ENCODE measurements around the gene LIN7B. TPM values are rescaled to one million over a fixed set of nuclear protein-coding genes. Genes with fewer than 3 reads are reported as not detected.

LIN7B gene
- total RNA-seq, 2 donors from 2014 or later: 19.8 TPM; not detected in 1

DNA sequence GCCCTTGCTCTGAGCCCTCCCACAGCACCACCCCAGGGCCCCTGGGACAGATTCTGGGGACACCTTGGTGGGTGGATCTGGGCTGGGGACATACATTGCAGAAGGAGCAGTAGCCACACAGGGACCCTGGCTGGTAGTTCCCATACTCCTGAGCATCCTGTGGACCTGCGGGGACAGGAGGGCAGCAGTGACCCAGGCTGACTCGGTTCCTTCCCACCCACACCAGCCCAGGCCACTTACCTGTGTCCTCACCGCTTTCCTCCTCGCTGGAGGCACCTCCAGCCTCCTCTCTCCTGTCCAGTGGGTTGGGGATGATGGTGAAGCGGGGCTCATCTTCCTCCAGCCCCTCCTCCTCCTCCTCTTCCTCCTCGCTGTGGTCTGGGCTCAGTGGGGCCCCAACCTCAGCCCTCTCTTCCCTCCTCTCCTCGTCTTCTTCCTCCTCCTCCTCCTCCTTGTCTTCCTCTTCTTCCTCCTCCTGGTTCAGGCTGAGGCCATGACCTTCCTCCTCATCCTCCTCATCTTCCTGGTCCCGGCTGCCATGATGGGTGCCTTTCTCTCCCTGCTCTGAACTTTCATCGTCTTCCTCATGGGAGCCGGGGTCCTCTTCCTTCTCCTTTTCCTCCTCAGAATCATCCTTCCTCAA lies 39.1 kb downstream of the LIN7B start:
- Histone ChIP-seq H3K36me3 (no peaks in the 10 kb centered on the region), H3K4me1 (ENCODE audit: control insufficient read depth in 1 of 2, low read depth in 2 of 2) (peaks cover 20 to 34% of the 10 kb centered on the region in 2 donors), H3K4me3 (no peak overlapping the region), H3K27ac (no peak overlapping the region), H3K9me3 (no peaks in the 10 kb centered on the region), H3K27me3 (replicated peaks; ENCODE audit: insufficient read depth) (no peaks in the 10 kb centered on the region)
- DNase-seq (ENCODE audit: low spot score) (no peak), ATAC-seq (ENCODE audit: insufficient number of reproducible peaks, low FRiP score, low read depth) (no peak)
- TF ChIP-seq, protein P1, sequence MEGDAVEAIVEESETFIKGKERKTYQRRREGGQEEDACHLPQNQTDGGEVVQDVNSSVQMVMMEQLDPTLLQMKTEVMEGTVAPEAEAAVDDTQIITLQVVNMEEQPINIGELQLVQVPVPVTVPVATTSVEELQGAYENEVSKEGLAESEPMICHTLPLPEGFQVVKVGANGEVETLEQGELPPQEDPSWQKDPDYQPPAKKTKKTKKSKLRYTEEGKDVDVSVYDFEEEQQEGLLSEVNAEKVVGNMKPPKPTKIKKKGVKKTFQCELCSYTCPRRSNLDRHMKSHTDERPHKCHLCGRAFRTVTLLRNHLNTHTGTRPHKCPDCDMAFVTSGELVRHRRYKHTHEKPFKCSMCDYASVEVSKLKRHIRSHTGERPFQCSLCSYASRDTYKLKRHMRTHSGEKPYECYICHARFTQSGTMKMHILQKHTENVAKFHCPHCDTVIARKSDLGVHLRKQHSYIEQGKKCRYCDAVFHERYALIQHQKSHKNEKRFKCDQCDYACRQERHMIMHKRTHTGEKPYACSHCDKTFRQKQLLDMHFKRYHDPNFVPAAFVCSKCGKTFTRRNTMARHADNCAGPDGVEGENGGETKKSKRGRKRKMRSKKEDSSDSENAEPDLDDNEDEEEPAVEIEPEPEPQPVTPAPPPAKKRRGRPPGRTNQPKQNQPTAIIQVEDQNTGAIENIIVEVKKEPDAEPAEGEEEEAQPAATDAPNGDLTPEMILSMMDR (IDR thresholded peaks at IDR 0.05): no peak

DNA sequence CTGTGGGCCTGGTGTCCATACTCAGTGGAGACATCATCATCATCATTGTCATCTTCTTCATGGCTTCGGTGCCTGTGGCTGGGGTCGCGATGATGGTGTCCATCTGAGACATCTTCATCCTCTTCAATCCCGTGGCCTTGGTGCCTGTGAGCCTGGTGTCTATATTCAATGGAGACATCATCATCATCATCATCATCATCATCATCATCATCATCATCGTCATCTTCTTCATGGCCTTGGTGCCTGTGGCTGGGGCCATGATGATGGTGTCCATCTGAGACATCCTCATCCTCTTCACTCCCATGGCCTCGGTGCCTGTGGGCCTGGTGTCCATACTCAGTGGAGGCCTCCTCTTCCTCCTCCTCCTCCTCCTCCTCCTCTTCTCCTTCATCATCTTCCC lies 40.1 kb downstream of the LIN7B start:
- Histone ChIP-seq H3K9me3 (no peaks in the 10 kb centered on the region), H3K27ac (peak overlapping the region; percentile 27 to 67), H3K4me1 (ENCODE audit: control insufficient read depth in 1 of 2, low read depth in 2 of 2) (peaks cover 16 to 34% of the 10 kb centered on the region in 2 donors), H3K27me3 (replicated peaks; ENCODE audit: insufficient read depth) (no peaks in the 10 kb centered on the region), H3K4me3 (no peak overlapping the region), H3K36me3 (no peaks in the 10 kb centered on the region)
- ATAC-seq (ENCODE audit: insufficient number of reproducible peaks, low FRiP score, low read depth): no peak
- no peak for DNase-seq (ENCODE audit: low spot score)
- TF ChIP-seq, protein P1 (IDR thresholded peaks at IDR 0.05): no peak

DNA sequence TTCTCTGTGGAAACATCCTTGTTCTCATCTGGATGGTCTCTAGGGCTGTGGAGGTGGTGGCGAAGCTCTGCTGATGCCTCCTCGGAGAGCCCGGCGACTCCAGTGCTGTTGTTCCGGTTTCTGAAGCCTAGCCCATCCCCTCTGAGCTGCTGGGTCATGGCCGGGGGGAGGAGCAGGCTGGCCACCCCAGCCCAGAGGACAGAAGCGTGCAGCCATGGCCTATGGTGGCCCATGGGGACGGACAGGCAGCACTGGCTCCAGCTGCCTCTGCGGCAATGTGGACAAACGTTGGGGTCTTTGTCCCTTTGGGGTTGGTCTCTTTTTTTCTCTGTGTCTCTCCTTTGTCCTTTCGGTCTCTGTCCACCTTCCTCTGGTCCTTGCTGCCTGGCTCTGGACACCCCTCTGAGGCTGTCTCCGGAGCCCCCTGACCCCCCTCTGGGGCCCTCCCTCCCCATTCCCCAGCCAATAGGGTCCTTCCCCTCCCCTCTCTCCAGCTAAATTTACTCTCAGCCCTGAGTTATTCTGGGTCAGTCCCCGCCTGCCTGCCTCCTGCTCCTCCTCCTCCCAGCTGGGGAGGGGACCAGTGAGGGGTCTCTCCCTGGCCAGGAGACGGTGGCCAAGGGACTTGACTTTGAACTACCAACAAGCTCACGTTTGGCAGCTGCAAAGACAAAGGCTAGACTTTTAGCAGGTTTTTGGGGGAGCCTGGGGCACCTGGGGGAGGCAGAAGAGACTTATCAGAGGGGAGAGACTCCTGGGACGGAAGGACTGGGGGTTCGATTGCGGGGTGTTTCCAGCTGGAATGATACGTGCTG lies 41.0 kb downstream of the LIN7B start, which contains the start of gene HRC:
Gene HRC (minus strand): TSS at position 392 of the 815 bp plus-strand sequence. CDS start 159 bp downstream, at position 233.
- peak within 1 kb of the TSS; percentile 36 to 67 for H3K27ac ChIP-seq
- H3K4me1 ChIP-seq (ENCODE audit: control insufficient read depth in 1 of 2, low read depth in 2 of 2): peaks cover 15 to 41% of the 10 kb centered on the region in 2 donors
- DNase-seq (ENCODE audit: low spot score) (no peak), ATAC-seq (ENCODE audit: insufficient number of reproducible peaks, low FRiP score, low read depth) (no peak)
- TF ChIP-seq, protein P1 (IDR thresholded peaks at IDR 0.05): no peak
- no peaks in the 10 kb centered on the region for H3K36me3 ChIP-seq
- no peaks in the 10 kb centered on the region for H3K9me3 ChIP-seq
- no peak within 1 kb of the TSS for H3K4me3 ChIP-seq
- no peaks in the 10 kb centered on the region for H3K27me3 ChIP-seq (replicated peaks; ENCODE audit: insufficient read depth)

DNA sequence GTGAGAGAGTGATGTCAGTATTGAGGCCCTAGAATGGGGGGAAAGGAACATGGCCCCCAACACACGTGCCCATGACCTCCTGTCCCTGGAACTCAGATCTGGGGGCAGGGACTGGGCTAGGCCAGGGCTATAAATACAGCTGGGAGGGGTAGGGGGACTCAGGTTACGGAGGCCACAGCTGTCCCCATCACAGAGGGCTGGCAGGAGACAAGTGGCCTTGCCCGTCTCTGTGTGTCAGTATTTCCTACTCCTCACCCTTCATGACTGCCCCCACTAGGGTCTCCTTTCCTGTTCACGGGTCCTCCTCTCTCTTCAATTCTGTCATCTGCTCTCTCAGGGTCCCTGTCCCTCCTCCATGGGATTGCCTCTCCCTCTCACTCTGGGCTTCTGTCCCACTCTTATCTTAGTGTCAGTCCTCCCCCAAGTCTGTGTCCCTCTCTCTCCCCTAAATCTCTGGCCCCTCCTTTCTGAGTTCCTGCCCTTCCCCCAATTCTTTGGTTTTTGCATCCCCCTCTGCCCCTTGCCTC lies 41.7 kb downstream of the LIN7B start:
- TF ChIP-seq, protein P1 (IDR thresholded peaks at IDR 0.05): no peak
- Histone ChIP-seq H3K4me3 (no peak overlapping the region), H3K9me3 (no peaks in the 10 kb centered on the region), H3K27me3 (replicated peaks; ENCODE audit: insufficient read depth) (no peaks in the 10 kb centered on the region), H3K27ac (peak overlapping the region; percentile 36 to 67), H3K36me3 (no peaks in the 10 kb centered on the region), H3K4me1 (ENCODE audit: control insufficient read depth in 1 of 2, low read depth in 2 of 2) (peaks cover 12 to 41% of the 10 kb centered on the region in 2 donors)
- DNase-seq (ENCODE audit: low spot score): no peak
- no peak for ATAC-seq (ENCODE audit: insufficient number of reproducible peaks, low FRiP score, low read depth)

All from thoracic aorta (tissue), 2 donors.